WTC11 (cell line): Measurements from ENCODE around the gene FNDC11.

Experiments
- CTCF ChIP-seq: fragments of 200-600 bp; IDR thresholded peaks from 2 replicates; pipeline ENCODE4 v1.8.0; 2022; ENCODE audit warnings: antibody characterized with exemption
- ETV6 ChIP-seq: sonication (generic); formaldehyde crosslinking; IDR thresholded peaks from 2 replicates; pipeline ENCODE4 v1.8.1; 2022; ENCODE audit warnings: mild to moderate bottlenecking, missing genetic modification reagents
- TEAD4 ChIP-seq: sonication (generic); formaldehyde crosslinking; IDR thresholded peaks from 2 replicates; pipeline ENCODE4 v1.8.0; 2022; ENCODE audit warnings: mild to moderate bottlenecking, missing genetic modification reagents
- ZNF416 ChIP-seq: fragments of 250-450 bp; sonication (Bioruptor Pico); IDR thresholded peaks from 2 replicates; pipeline ENCODE4 v1.9.0; 2021; ENCODE audit warnings: mild to moderate bottlenecking, inconsistent platforms

GRCh38 chr20:63592661-63593060 lies 38.7 kb downstream of the FNDC11 start:
- TF ChIP-seq TEAD4 (CRISPR knock-in tag): no peak
- no peak for TF ChIP-seq CTCF
- TF ChIP-seq ETV6 (CRISPR knock-in tag): no peak
- TF ChIP-seq ZNF416 (CRISPR knock-in tag): no peak
